ENCODE data around the gene PRELP.

Gene PRELP

GRCh38 chr1:203534012-203534411, 58.4 kb downstream of the PRELP start:
- H3K36me3 ChIP-seq (ENCODE audit: low read depth) = no peaks in the 10 kb centered on the region
- H3K9me3 ChIP-seq (ENCODE audit: severe bottlenecking) = no peaks in the 10 kb centered on the region
- peak overlapping the region; percentile 53 for H3K27ac ChIP-seq (ENCODE audit: poor library complexity, severe bottlenecking)
- no peak for ATAC-seq (ENCODE audit: low read depth)
- no peak for TF ChIP-seq CTCF (IDR thresholded peaks at IDR 0.05; ENCODE audit: poor library complexity, severe bottlenecking)
- H3K4me1 ChIP-seq (ENCODE audit: insufficient read depth, poor library complexity, severe bottlenecking) = peaks cover 33% of the 10 kb centered on the region
- no peak overlapping the region for H3K4me3 ChIP-seq (ENCODE audit: severe bottlenecking)
- no peak for DNase-seq (ENCODE audit: low spot score)
- no peaks in the 10 kb centered on the region for H3K27me3 ChIP-seq (ENCODE audit: insufficient read depth, poor library complexity, severe bottlenecking)

GRCh38 chr1:203534526-203534925, 58.9 kb downstream of the PRELP start:
- Histone ChIP-seq H3K27ac (ENCODE audit: poor library complexity, severe bottlenecking) (peak overlapping the region; percentile 53), H3K27me3 (ENCODE audit: insufficient read depth, poor library complexity, severe bottlenecking) (no peaks in the 10 kb centered on the region), H3K4me3 (ENCODE audit: severe bottlenecking) (no peak overlapping the region), H3K4me1 (ENCODE audit: insufficient read depth, poor library complexity, severe bottlenecking) (peaks cover 33% of the 10 kb centered on the region), H3K9me3 (ENCODE audit: severe bottlenecking) (no peaks in the 10 kb centered on the region), H3K36me3 (ENCODE audit: low read depth) (no peaks in the 10 kb centered on the region)
- DNase-seq (ENCODE audit: low spot score) (peak; percentile 89), ATAC-seq (ENCODE audit: low read depth) (peak; percentile 90)
- no peak for TF ChIP-seq CTCF (IDR thresholded peaks at IDR 0.05; ENCODE audit: poor library complexity, severe bottlenecking)

- no peak for TF ChIP-seq CTCF (IDR thresholded peaks at IDR 0.05; ENCODE audit: poor library complexity, severe bottlenecking)
- peaks cover 33% of the 10 kb centered on the region for H3K4me1 ChIP-seq (ENCODE audit: insufficient read depth, poor library complexity, severe bottlenecking)
- DNase-seq (ENCODE audit: low spot score) = no peak
Observed at GRCh38 chr1:203536575-203536974, 61.0 kb downstream of the PRELP start.

GRCh38 chr1:203536980-203537455, 61.4 kb downstream of the PRELP start:
- no peaks in the 10 kb centered on the region for H3K9me3 ChIP-seq (ENCODE audit: severe bottlenecking)
- peaks cover 33% of the 10 kb centered on the region for H3K4me1 ChIP-seq (ENCODE audit: insufficient read depth, poor library complexity, severe bottlenecking)
- no peaks in the 10 kb centered on the region for H3K36me3 ChIP-seq (ENCODE audit: low read depth)
- no peaks in the 10 kb centered on the region for H3K27me3 ChIP-seq (ENCODE audit: insufficient read depth, poor library complexity, severe bottlenecking)
- H3K27ac ChIP-seq (ENCODE audit: poor library complexity, severe bottlenecking) = peak overlapping the region; percentile 42
- H3K4me3 ChIP-seq (ENCODE audit: severe bottlenecking) = no peak overlapping the region
- no peak for TF ChIP-seq CTCF (IDR thresholded peaks at IDR 0.05; ENCODE audit: poor library complexity, severe bottlenecking)
- ATAC-seq (ENCODE audit: low read depth) (peak; percentile 51), DNase-seq (ENCODE audit: low spot score) (no peak)

More at GRCh38 chr1:203536575-203536974, 61.0 kb downstream of the PRELP start:
- Histone ChIP-seq H3K27me3 (ENCODE audit: insufficient read depth, poor library complexity, severe bottlenecking) (no peaks in the 10 kb centered on the region), H3K36me3 (ENCODE audit: low read depth) (no peaks in the 10 kb centered on the region), H3K4me3 (ENCODE audit: severe bottlenecking) (no peak overlapping the region), H3K9me3 (ENCODE audit: severe bottlenecking) (no peaks in the 10 kb centered on the region), H3K27ac (ENCODE audit: poor library complexity, severe bottlenecking) (peak overlapping the region; percentile 42)
- peak; percentile 28; the same call in 2 of the 3 replicates for ATAC-seq (ENCODE audit: low read depth)

- no peak for TF ChIP-seq CTCF (IDR thresholded peaks at IDR 0.05; ENCODE audit: poor library complexity, severe bottlenecking)
- H3K4me1 ChIP-seq (ENCODE audit: insufficient read depth, poor library complexity, severe bottlenecking) = peaks cover 33% of the 10 kb centered on the region
- no peak overlapping the region for H3K27ac ChIP-seq (ENCODE audit: poor library complexity, severe bottlenecking)
- H3K4me3 ChIP-seq (ENCODE audit: severe bottlenecking) = no peak overlapping the region
- H3K36me3 ChIP-seq (ENCODE audit: low read depth) = no peaks in the 10 kb centered on the region
- H3K9me3 ChIP-seq (ENCODE audit: severe bottlenecking) = no peaks in the 10 kb centered on the region
- no peaks in the 10 kb centered on the region for H3K27me3 ChIP-seq (ENCODE audit: insufficient read depth, poor library complexity, severe bottlenecking)
- ATAC-seq (ENCODE audit: low read depth) = no peak
- no peak for DNase-seq (ENCODE audit: low spot score)
Observed at GRCh38 chr1:203537806-203538464, 62.3 kb downstream of the PRELP start.

Data from RWPE2 (cell line).